Left lung (tissue), 10 donors: Measurements from ENCODE around the gene SERTAD3. TPM values are rescaled to one million over a fixed set of nuclear protein-coding genes. Genes with fewer than 3 reads are reported as not detected.
"Not testable (repeated sequence)": the region's sequence is repeated elsewhere in the genome, so short reads cannot be mapped to it uniquely, and the experiment has no call there.

ENCODE experiments used
- ATAC-seq: fragments of 200-7000 bp; cut with Tn5 transposase; one replicate; pipeline ENCODE4 v1.9.1; 2020; ENCODE audit warnings: moderate library complexity
- DNase-seq, 4 donors: peaks; one replicate each; pipeline ENCODE4 v3.0.0-alpha.2; 2013 to 2020
- H3K27ac ChIP-seq, 2 donors: fragments of 200-600 bp; sonication (generic) in 1 of 2; one replicate each; pipeline versions ENCODE4 v1.5.0 to v1.8.0; 2020 to 2021
- H3K27me3 ChIP-seq, 2 donors: fragments of 200-600 bp; sonication (generic) in 1 of 2; one replicate each; pipeline versions ENCODE4 v1.5.0 to v1.8.0; 2020 to 2021
- H3K36me3 ChIP-seq, 2 donors: fragments of 200-600 bp; sonication (generic) in 1 of 2; one replicate each; pipeline versions ENCODE4 v1.5.0 to v1.8.0; 2020 to 2021
- H3K4me1 ChIP-seq, 2 donors: fragments of 200-600 bp; one replicate each; pipeline ENCODE4 v1.8.0; 2021
- H3K4me3 ChIP-seq, 2 donors: fragments of 200-600 bp; sonication (generic) in 1 of 2; one replicate each; pipeline versions ENCODE4 v1.5.0 to v1.8.0; 2020 to 2021; ENCODE audit warnings: mild to moderate bottlenecking in 1 of 2
- H3K9me3 ChIP-seq, 2 donors: fragments of 200-600 bp; sonication (generic) in 1 of 2; one replicate each; pipeline versions ENCODE4 v1.5.0 to v1.8.0; 2020 to 2021
- intact Hi-C, 2 donors: fragments of 100-400 bp; cut with DNase I; formaldehyde crosslinking; loops; one replicate each; pipeline versions ENCODE4 v1.11.2 to v1.14.2; 2022
- polyA plus RNA-seq, 6 donors: library from polyadenylated mRNA; unstranded; fragments of 120-200 nt; gene quantifications; one replicate each; pipeline ENCODE4 v1.2.1, GENCODE V29; 2013; ENCODE audit not compliant: insufficient read length in 6 of 6
- total RNA-seq, 2 donors: library from RNA; stranded (reverse); fragmentation: NEBNext Ultra II Directional; extraction: Animal tissue kit (Norgen Biotek cat#: 25700); gene quantifications; one replicate each; pipeline ENCODE4 v1.2.1, GENCODE V29; 2021
- TF ChIP-seq, protein P1 (sequence below), 2 donors: fragments of 200-600 bp; sonication (generic) in 1 of 2; IDR thresholded peaks; one replicate each; pipeline versions ENCODE4 v1.5.0 to v1.8.0; 2021; ENCODE audit warnings: antibody characterized with exemption in 2 of 2
- donor health status: DM: no; HTN: yes; CAD: no.
- donor health status: DM: no; HTN: no; CAD: no.

Gene SERTAD3
- total and polyA plus RNA-seq, 8 donors = 22.1 to 37.4 (median 34.1) TPM

- Histone ChIP-seq H3K36me3 (peaks cover 0 to 54% of the 10 kb centered on the region in 2 donors), H3K27ac (no peak overlapping the region), H3K9me3 (no peaks in the 10 kb centered on the region), H3K4me3 (no peak overlapping the region), H3K4me1 (peaks cover 0 to 24% of the 10 kb centered on the region in 2 donors), H3K27me3 (no peaks in the 10 kb centered on the region)
- ATAC-seq = no peak
- DNase-seq = no peak
- intact Hi-C loops = no loop called here
- TF ChIP-seq, protein P1, sequence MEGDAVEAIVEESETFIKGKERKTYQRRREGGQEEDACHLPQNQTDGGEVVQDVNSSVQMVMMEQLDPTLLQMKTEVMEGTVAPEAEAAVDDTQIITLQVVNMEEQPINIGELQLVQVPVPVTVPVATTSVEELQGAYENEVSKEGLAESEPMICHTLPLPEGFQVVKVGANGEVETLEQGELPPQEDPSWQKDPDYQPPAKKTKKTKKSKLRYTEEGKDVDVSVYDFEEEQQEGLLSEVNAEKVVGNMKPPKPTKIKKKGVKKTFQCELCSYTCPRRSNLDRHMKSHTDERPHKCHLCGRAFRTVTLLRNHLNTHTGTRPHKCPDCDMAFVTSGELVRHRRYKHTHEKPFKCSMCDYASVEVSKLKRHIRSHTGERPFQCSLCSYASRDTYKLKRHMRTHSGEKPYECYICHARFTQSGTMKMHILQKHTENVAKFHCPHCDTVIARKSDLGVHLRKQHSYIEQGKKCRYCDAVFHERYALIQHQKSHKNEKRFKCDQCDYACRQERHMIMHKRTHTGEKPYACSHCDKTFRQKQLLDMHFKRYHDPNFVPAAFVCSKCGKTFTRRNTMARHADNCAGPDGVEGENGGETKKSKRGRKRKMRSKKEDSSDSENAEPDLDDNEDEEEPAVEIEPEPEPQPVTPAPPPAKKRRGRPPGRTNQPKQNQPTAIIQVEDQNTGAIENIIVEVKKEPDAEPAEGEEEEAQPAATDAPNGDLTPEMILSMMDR (IDR thresholded peaks at IDR 0.05) = no peak
These were observed 13.9 kb upstream of the SERTAD3 start for GRCh38 chr19:40457953-40458596.

DNA sequence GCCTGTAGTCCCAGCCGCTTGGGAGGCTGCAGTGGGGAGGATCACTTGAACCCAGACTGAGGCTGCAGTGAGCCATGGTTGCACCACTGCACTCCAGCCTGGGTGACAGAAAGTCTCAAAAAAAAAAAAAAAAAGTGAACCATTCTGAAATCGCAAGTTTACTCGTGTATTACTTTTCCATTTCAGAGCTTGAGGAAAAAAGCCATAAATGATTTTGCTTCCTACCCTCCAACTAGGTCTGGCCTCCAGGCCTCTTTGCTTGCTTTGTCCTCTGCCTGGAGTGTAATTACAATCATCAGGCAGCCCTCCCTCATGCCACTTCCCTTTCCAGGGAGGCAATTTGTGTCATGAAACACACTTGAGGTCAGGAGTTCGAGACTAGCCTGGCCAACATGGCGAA lies 12.9 kb upstream of the SERTAD3 start:
- DNase-seq = no peak
- TF ChIP-seq, protein P1 (IDR thresholded peaks at IDR 0.05) = no peak
- Histone ChIP-seq H3K27ac (no peak overlapping the region), H3K36me3 (peaks cover 0 to 58% of the 10 kb centered on the region in 2 donors), H3K27me3 (no peaks in the 10 kb centered on the region), H3K9me3 (no peaks in the 10 kb centered on the region), H3K4me1 (peaks cover 0 to 14% of the 10 kb centered on the region in 2 donors), H3K4me3 (no peak overlapping the region)
- intact Hi-C loops = no loop called here
- ATAC-seq = no peak

GRCh38 chr19:40453943-40454342 lies 9.8 kb upstream of the SERTAD3 start:
- ATAC-seq, intact Hi-C loops, H3K27me3 ChIP-seq, H3K4me1 ChIP-seq, H3K27ac ChIP-seq, H3K9me3 ChIP-seq, DNase-seq, H3K4me3 ChIP-seq: not testable (repeated sequence)
- peaks cover 0 to 82% of the 10 kb centered on the region in 2 donors for H3K36me3 ChIP-seq

GRCh38 chr19:40453151-40453735 lies 9.1 kb upstream of the SERTAD3 start:
- H3K27me3 ChIP-seq = no peaks in the 10 kb centered on the region
- ATAC-seq (no peak), DNase-seq (no peak)
- H3K9me3 ChIP-seq = no peaks in the 10 kb centered on the region
- no peak overlapping the region for H3K27ac ChIP-seq
- H3K4me1 ChIP-seq = no peaks in the 10 kb centered on the region
- intact Hi-C loops = no loop called here
- TF ChIP-seq, protein P1 (IDR thresholded peaks at IDR 0.05) = no peak
- H3K36me3 ChIP-seq = peaks cover 0 to 81% of the 10 kb centered on the region in 2 donors
- H3K4me3 ChIP-seq = no peak overlapping the region

DNA sequence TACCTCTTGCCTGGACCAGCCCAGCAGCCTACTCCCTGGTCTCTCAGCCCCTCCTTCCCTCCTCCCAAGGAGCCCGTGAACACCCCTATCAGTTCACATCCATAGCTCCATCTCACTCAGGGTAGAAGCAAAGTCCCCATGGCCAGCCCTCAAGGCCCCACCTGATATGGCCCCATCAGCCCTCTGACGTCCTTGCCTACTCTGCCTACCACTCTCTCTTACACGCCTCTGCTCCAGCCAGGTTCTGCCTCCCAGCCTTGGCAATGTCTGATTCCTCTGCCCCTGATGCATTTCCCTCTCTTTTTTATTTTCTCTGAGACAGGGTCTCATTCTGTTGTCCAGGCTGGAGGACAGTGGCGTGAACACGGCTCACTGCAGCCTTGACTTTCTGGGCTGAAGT lies 7.9 kb upstream of the SERTAD3 start:
- H3K36me3 ChIP-seq = peaks cover 0 to 81% of the 10 kb centered on the region in 2 donors
- ATAC-seq = no peak
- intact Hi-C loops = no loop called here
- H3K9me3 ChIP-seq = no peaks in the 10 kb centered on the region
- no peak overlapping the region for H3K4me3 ChIP-seq
- no peaks in the 10 kb centered on the region for H3K4me1 ChIP-seq
- TF ChIP-seq, protein P1 (IDR thresholded peaks at IDR 0.05) = no peak
- H3K27ac ChIP-seq = no peak overlapping the region
- no peaks in the 10 kb centered on the region for H3K27me3 ChIP-seq
- DNase-seq = no peak
